IMR-90 (cell line): Measurements from ENCODE around the gene SLC38A3. TPM values are rescaled to one million over a fixed set of nuclear protein-coding genes. Genes with fewer than 3 reads are reported as not detected.

Source experiments
- ATAC-seq: fragments of 200-7000 bp; cut with Tn5 transposase; 2 replicates; pipeline ENCODE4 v1.9.1; 2020; ENCODE audit warnings: low read depth, mild to moderate bottlenecking, moderate library complexity
- BruUV-seq: library from RNA; stranded (reverse); fragments of 400-500 nt; replicated peaks from 2 replicates; lab custom pipeline; 2021; lab: Mats Ljungman, UMichigan
- CTCF ChIA-PET: fragments of 300-600 bp; formaldehyde crosslinking; extraction: SDS; loops from one replicate; lab custom pipeline; 2021; ENCODE audit warnings: antibody characterized with exemption; lab: Yijun Ruan, JAX
- POLR2A ChIA-PET: fragments of 300-600 bp; sonication (Branson Sonifier 250); formaldehyde crosslinking; loops from one replicate; lab custom pipeline; 2022; ENCODE audit warnings: antibody characterized with exemption; ENCODE audit not compliant: unreplicated experiment; lab: Charles Lee
- DNase-seq: peaks from one replicate; pipeline ENCODE4 v3.0.0; 2013
- H2AFZ ChIP-seq: replicated peaks from 2 replicates; pipeline ENCODE3; 2013; ENCODE audit warnings: low read length, mild to moderate bottlenecking; ENCODE audit not compliant: poor library complexity
- H2AK5ac ChIP-seq: 2 replicates; pipeline ENCODE4 v1.6.1; 2013; ENCODE audit warnings: low read depth, low read length, inconsistent platforms
- H2AK9ac ChIP-seq: replicated peaks from 2 replicates; pipeline ENCODE3; 2013; ENCODE audit warnings: mild to moderate bottlenecking, low read depth, low read length, moderate library complexity; ENCODE audit not compliant: poor library complexity
- H2BK120ac ChIP-seq: 2 replicates; pipeline ENCODE4 v1.6.1; 2013; ENCODE audit warnings: low read depth, low read length, inconsistent platforms
- H2BK15ac ChIP-seq: 3 replicates; pipeline ENCODE4 v1.6.1; 2013; ENCODE audit warnings: low read depth, low read length, inconsistent platforms
- H2BK20ac ChIP-seq: 2 replicates; pipeline ENCODE4 v1.6.1; 2013; ENCODE audit warnings: low read depth, mild to moderate bottlenecking, inconsistent platforms, low read length, moderate library complexity
- H2BK5ac ChIP-seq: 2 replicates; pipeline ENCODE4 v1.6.1; 2013; ENCODE audit warnings: mild to moderate bottlenecking, low read depth, low read length, inconsistent platforms; ENCODE audit not compliant: poor library complexity, severe bottlenecking
- H3K14ac ChIP-seq: replicated peaks from 2 replicates; pipeline ENCODE4 v1.6.1; 2013; ENCODE audit warnings: low read depth, low read length, inconsistent platforms
- H3K18ac ChIP-seq: 2 replicates; pipeline ENCODE4 v1.6.1; 2013; ENCODE audit warnings: low read depth, low read length, control low read depth
- H3K23ac ChIP-seq: 2 replicates; pipeline ENCODE4 v1.6.1; 2013; ENCODE audit warnings: low read depth, low read length, inconsistent platforms
- H3K27ac ChIP-seq: 2 replicates; pipeline ENCODE4 v1.5.1; 2013; ENCODE audit warnings: mild to moderate bottlenecking, control low read depth, low read length; ENCODE audit not compliant: insufficient read depth
- H3K27me3 ChIP-seq: 2 replicates; pipeline ENCODE4 v1.6.1; 2013; ENCODE audit warnings: low read length; ENCODE audit not compliant: control insufficient read depth, insufficient read depth
- H3K36me3 ChIP-seq: 2 replicates; pipeline ENCODE4 v1.6.1; 2013; ENCODE audit warnings: low read length, mixed read lengths; ENCODE audit not compliant: control insufficient read depth, insufficient read depth
- H3K4ac ChIP-seq: 2 replicates; pipeline ENCODE4 v1.6.1; 2013; ENCODE audit warnings: low read depth, low read length, inconsistent platforms
- H3K4me1 ChIP-seq: 2 replicates; pipeline ENCODE4 v1.6.1; 2013; ENCODE audit warnings: low read length, mixed read lengths; ENCODE audit not compliant: control insufficient read depth, insufficient read depth
- H3K4me2 ChIP-seq: 2 replicates; pipeline ENCODE4 v1.6.1; 2013; ENCODE audit warnings: low read depth, mild to moderate bottlenecking, control low read depth, low read length, moderate library complexity
- H3K4me3 ChIP-seq: 2 replicates; pipeline ENCODE4 v1.5.1; 2013; ENCODE audit warnings: low read depth, mild to moderate bottlenecking, control low read depth, low read length, moderate library complexity; ENCODE audit not compliant: insufficient read depth
- H3K56ac ChIP-seq: 2 replicates; pipeline ENCODE4 v1.6.1; 2013; ENCODE audit warnings: low read length, inconsistent platforms; ENCODE audit not compliant: insufficient read depth; ENCODE audit errors: extremely low read depth
- H3K79me1 ChIP-seq, 2 experiments: 2 replicates each; pipeline ENCODE4 v1.6.1; 2013; ENCODE audit warnings: low read length in 2 of 2, inconsistent platforms in 1 of 2, low read depth in 1 of 2
- H3K9ac ChIP-seq: 2 replicates; pipeline ENCODE4 v1.6.1; 2013; ENCODE audit warnings: low read depth, low read length, control low read depth
- H3K9me1 ChIP-seq: 2 replicates; pipeline ENCODE4 v1.6.1; 2013; ENCODE audit warnings: low read length, inconsistent platforms; ENCODE audit not compliant: insufficient read depth
- H3K9me3 ChIP-seq: 2 replicates; pipeline ENCODE4 v1.6.1; 2013; ENCODE audit warnings: low read length; ENCODE audit not compliant: control insufficient read depth, insufficient read depth
- H4K20me1 ChIP-seq: 2 replicates; pipeline ENCODE4 v1.6.1; 2013; ENCODE audit warnings: low read length, inconsistent platforms; ENCODE audit not compliant: insufficient read depth
- H4K5ac ChIP-seq: 2 replicates; pipeline ENCODE4 v1.6.1; 2013; ENCODE audit warnings: mild to moderate bottlenecking, low read depth, low read length, control low read depth
- H4K8ac ChIP-seq, 2 experiments: 2 replicates each; pipeline ENCODE4 v1.6.1; 2013; ENCODE audit warnings: low read depth in 2 of 2, low read length in 2 of 2, control low read depth in 1 of 2, inconsistent platforms in 1 of 2
- H4K91ac ChIP-seq: 2 replicates; pipeline ENCODE4 v1.6.1; 2013; ENCODE audit warnings: low read depth, low read length, inconsistent platforms; ENCODE audit not compliant: insufficient read depth
- BHLHE40 ChIP-seq: fragments of 150-350 bp; IDR thresholded peaks from 2 replicates; pipeline ENCODE4 v1.6.1; 2016; ENCODE audit warnings: mild to moderate bottlenecking, low read depth, low read length
- CEBPB ChIP-seq: IDR thresholded peaks from 2 replicates; pipeline ENCODE4 v1.6.1; 2012; ENCODE audit warnings: low read depth, low read length, improper control_type of control experiment
- CHD1 ChIP-seq: IDR thresholded peaks from 2 replicates; pipeline ENCODE4 v1.6.1; 2012; ENCODE audit warnings: low read depth, low read length, improper control_type of control experiment
- FOS ChIP-seq: fragments of 150-350 bp; IDR thresholded peaks from 2 replicates; pipeline ENCODE4 v1.6.1; 2016; ENCODE audit warnings: low read depth, low read length
- MAFK ChIP-seq: IDR thresholded peaks from 2 replicates; pipeline ENCODE4 v1.6.1; 2012; ENCODE audit warnings: low read depth, low read length, improper control_type of control experiment
- MAZ ChIP-seq: IDR thresholded peaks from 2 replicates; pipeline ENCODE4 v1.6.1; 2012; ENCODE audit warnings: low read depth, mild to moderate bottlenecking, low read length, improper control_type of control experiment, moderate library complexity, borderline replicate concordance
- MXI1 ChIP-seq: IDR thresholded peaks from 2 replicates; pipeline ENCODE4 v1.6.1; 2012; ENCODE audit warnings: low read depth, mild to moderate bottlenecking, low read length, moderate library complexity, borderline replicate concordance
- NFE2L2 ChIP-seq: fragments of 150-350 bp; IDR thresholded peaks from 2 replicates; pipeline ENCODE4 v1.6.1; 2016; ENCODE audit warnings: low read depth, mild to moderate bottlenecking, low read length
- POLR2A ChIP-seq: IDR thresholded peaks from 2 replicates; pipeline ENCODE4 v1.6.1; 2012; ENCODE audit warnings: mild to moderate bottlenecking, low read depth, low read length
- RAD21 ChIP-seq: IDR thresholded peaks from 2 replicates; pipeline ENCODE4 v1.6.1; 2012; ENCODE audit warnings: low read length, improper control_type of control experiment
- RCOR1 ChIP-seq: IDR thresholded peaks from 2 replicates; pipeline ENCODE4 v1.6.1; 2012; ENCODE audit warnings: mild to moderate bottlenecking, low read length, improper control_type of control experiment; ENCODE audit not compliant: insufficient replicate concordance
- RFX5 ChIP-seq: IDR thresholded peaks from 2 replicates; pipeline ENCODE4 v1.8.0; 2012; ENCODE audit warnings: low read depth, mild to moderate bottlenecking, low read length, moderate library complexity
- whole genome bisulfite sequencing, 2 experiments: methylation state at CpG; one replicate each; pipeline versions ENCODE4 v1.1.5 to v1.1.7; 2013; ENCODE audit warnings: missing lambda C conversion rate in 2 of 2; ENCODE audit not compliant: insufficient read length in 1 of 2; ENCODE audit errors: extremely low coverage in 2 of 2; 5-methylcytosine and 5-hydroxymethylcytosine counted together
- dilution Hi-C: fragments of 300-500 bp; cut with HindIII; formaldehyde crosslinking; loops from one replicate; pipeline ENCODE4 v1.14.3; 2018; ENCODE audit warnings: low sequenced_read_pairs; ENCODE audit not compliant: unreplicated experiment
- in situ Hi-C: fragments of 300-500 bp; cut with MboI; formaldehyde crosslinking; loops from 3 replicates; pipeline ENCODE4 v1.14.3; 2019; ENCODE audit warnings: low sequenced_read_pairs, inconsistent platforms, mixed read lengths
- intact Hi-C: fragments of 100-400 bp; cut with micrococcal nuclease; formaldehyde crosslinking; loops from 2 replicates; pipeline ENCODE4 v1.10.0; 2022
- polyA plus RNA-seq, 3 experiments: library from polyadenylated mRNA; depleted of rRNA; stranded (reverse); fragments of >200 nt; gene quantifications; 2 replicates each; pipeline ENCODE4 v1.2.3, GENCODE V29; 2012; ENCODE audit warnings: low replicate concordance in 1 of 3
- total RNA-seq: library from RNA; depleted of rRNA; stranded (reverse); fragments of >200 nt; gene quantifications from 2 replicates; pipeline ENCODE4 v1.2.3, GENCODE V29; 2012
- TF ChIP-seq, protein P1 (sequence below): fragments of 150-350 bp; IDR thresholded peaks from 2 replicates; pipeline ENCODE4 v1.6.1; 2017; ENCODE audit warnings: mild to moderate bottlenecking, antibody characterized with exemption, low read length, low read depth
- TF ChIP-seq, protein P2 (sequence below): conservative IDR thresholded peaks from 2 replicates; pipeline ENCODE4 v1.5.1; 2012; ENCODE audit warnings: mild to moderate bottlenecking, low read depth, low read length, improper control_type of control experiment

Gene SLC38A3
- total and polyA plus RNA-seq, 2 of the 4 experiments (the other 2 are of a cell fraction), result 0.12 to 0.36 TPM

DNA sequence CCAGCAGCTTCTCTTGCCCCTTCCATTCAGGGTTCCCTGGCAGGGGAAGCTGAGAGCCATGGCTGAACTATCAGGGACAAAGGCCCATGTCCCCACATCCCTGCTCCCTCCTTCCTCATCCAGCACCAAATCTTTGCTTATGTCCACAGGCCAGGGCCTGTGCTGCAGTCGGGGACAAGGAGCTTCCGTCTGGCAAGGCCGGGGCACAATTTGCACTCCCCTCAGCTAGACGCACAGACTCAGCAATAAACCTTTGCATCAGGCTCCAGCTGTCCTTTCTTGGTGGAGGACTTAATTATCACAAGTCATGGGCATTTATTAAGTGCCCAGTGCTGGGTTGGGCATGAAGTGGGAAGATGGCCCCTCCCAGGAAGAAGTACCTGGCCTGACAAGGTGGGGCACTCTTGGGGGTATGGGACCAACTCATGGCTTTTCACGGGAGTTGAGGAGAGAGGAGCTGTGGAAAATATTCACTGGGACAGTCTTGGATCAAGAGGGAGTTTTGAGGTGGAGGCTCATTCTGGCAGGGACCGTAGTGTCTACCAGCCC is 8.7 kb upstream of the SLC38A3 start:
- H3K9me1 ChIP-seq, result no peaks in the 10 kb centered on the region
- no peak overlapping the region for H2AK9ac ChIP-seq
- no peak overlapping the region for H2AFZ ChIP-seq
- no peak overlapping the region for H3K4me3 ChIP-seq
- H2AK5ac ChIP-seq, result no peak overlapping the region
- peaks cover 4% of the 10 kb centered on the region; the same call in 1 of the 2 replicates for H4K20me1 ChIP-seq
- no peak overlapping the region for H2BK5ac ChIP-seq
- H4K91ac ChIP-seq, result no peak overlapping the region
- H3K79me1 ChIP-seq, result no peaks in the 10 kb centered on the region
- intact Hi-C loops, result no loop called here
- H3K23ac ChIP-seq, result no peak overlapping the region
- H3K4ac ChIP-seq, result no peak overlapping the region
- H4K8ac ChIP-seq, result no peak overlapping the region
- no peak overlapping the region for H2BK15ac ChIP-seq
- no peak overlapping the region for H2BK120ac ChIP-seq
- no peak overlapping the region for H3K27ac ChIP-seq
- WGBS, 2 experiments, result 71% methylated on average over 1 of the region's 6 CpGs; no CpG with 5 or more reads in 1 of the 2 experiments
- no peak for ATAC-seq
- H3K36me3 ChIP-seq, result no peaks in the 10 kb centered on the region
- no peak for DNase-seq
- dilution Hi-C loops, result no loop called here
- no peak overlapping the region for H3K56ac ChIP-seq
- no peak overlapping the region for H3K14ac ChIP-seq
- H3K4me2 ChIP-seq, result no peak overlapping the region
- in situ Hi-C loops, result no loop called here
- BruUV-seq, result no TSS peak
- H3K4me1 ChIP-seq, result no peaks in the 10 kb centered on the region
- TF ChIP-seq NFE2L2 (no peak), RCOR1 (no peak), MXI1 (no peak), RAD21 (no peak), POLR2A (no peak), CEBPB (no peak), MAZ (no peak), CHD1 (no peak), MAFK (no peak), BHLHE40 (no peak), FOS (no peak), RFX5 (no peak)
- TF ChIP-seq, protein P1, sequence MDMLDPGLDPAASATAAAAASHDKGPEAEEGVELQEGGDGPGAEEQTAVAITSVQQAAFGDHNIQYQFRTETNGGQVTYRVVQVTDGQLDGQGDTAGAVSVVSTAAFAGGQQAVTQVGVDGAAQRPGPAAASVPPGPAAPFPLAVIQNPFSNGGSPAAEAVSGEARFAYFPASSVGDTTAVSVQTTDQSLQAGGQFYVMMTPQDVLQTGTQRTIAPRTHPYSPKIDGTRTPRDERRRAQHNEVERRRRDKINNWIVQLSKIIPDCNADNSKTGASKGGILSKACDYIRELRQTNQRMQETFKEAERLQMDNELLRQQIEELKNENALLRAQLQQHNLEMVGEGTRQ, result no peak
- TF ChIP-seq, protein P2, sequence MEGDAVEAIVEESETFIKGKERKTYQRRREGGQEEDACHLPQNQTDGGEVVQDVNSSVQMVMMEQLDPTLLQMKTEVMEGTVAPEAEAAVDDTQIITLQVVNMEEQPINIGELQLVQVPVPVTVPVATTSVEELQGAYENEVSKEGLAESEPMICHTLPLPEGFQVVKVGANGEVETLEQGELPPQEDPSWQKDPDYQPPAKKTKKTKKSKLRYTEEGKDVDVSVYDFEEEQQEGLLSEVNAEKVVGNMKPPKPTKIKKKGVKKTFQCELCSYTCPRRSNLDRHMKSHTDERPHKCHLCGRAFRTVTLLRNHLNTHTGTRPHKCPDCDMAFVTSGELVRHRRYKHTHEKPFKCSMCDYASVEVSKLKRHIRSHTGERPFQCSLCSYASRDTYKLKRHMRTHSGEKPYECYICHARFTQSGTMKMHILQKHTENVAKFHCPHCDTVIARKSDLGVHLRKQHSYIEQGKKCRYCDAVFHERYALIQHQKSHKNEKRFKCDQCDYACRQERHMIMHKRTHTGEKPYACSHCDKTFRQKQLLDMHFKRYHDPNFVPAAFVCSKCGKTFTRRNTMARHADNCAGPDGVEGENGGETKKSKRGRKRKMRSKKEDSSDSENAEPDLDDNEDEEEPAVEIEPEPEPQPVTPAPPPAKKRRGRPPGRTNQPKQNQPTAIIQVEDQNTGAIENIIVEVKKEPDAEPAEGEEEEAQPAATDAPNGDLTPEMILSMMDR, result no peak
- H3K9ac ChIP-seq, result no peak overlapping the region
- H2BK20ac ChIP-seq, result no peak overlapping the region
- peaks cover 40% of the 10 kb centered on the region for H3K27me3 ChIP-seq
- POLR2A ChIA-PET, result no interaction called here
- no peak overlapping the region for H3K18ac ChIP-seq
- CTCF ChIA-PET, result interaction anchor here (0.5 to 3.0 kb wide), 2 partner anchors 30 to 76 kb away, joined by 3 to 22 read pairs; no protein-coding TSS in a partner anchor
- no peaks in the 10 kb centered on the region for H3K9me3 ChIP-seq
- H4K5ac ChIP-seq, result no peak overlapping the region
